GM12892 (cell line): ENCODE measurements around the gene ARID5B.

Source experiments
- POLR2A ChIP-seq: IDR thresholded peaks from 2 replicates; pipeline ENCODE4 v1.6.1; 2011; ENCODE audit warnings: low read depth, low read length, control low read depth
- POLR2AphosphoS5 ChIP-seq: IDR thresholded peaks from 2 replicates; pipeline ENCODE4 v1.6.1; 2011; ENCODE audit warnings: low read depth, low read length, control low read depth
- TAF1 ChIP-seq: IDR thresholded peaks from 2 replicates; pipeline ENCODE4 v1.6.1; 2011; ENCODE audit warnings: low read depth, mild to moderate bottlenecking, control low read depth, low read length, borderline replicate concordance

GRCh38 chr10:62113680-62114079 lies 212.2 kb downstream of the ARID5B start:
- TF ChIP-seq POLR2A (no peak), TAF1 (no peak), POLR2AphosphoS5 (no peak)
